GM18505 (cell line): ENCODE results near the gene ACER3.

Experiments used
- ATAC-seq: cut with Tn5 transposase; IDR thresholded peaks from one replicate; pipeline ENCODE4 v1.9.1; 2021; ENCODE audit not compliant: unreplicated experiment
- POLR2A ChIP-seq: IDR thresholded peaks from 4 replicates; pipeline ENCODE4 v1.6.1; 2011; ENCODE audit warnings: borderline replicate concordance; ENCODE audit not compliant: insufficient read depth, insufficient read length; ENCODE audit errors: extremely low read depth

ACER3 gene

DNA sequence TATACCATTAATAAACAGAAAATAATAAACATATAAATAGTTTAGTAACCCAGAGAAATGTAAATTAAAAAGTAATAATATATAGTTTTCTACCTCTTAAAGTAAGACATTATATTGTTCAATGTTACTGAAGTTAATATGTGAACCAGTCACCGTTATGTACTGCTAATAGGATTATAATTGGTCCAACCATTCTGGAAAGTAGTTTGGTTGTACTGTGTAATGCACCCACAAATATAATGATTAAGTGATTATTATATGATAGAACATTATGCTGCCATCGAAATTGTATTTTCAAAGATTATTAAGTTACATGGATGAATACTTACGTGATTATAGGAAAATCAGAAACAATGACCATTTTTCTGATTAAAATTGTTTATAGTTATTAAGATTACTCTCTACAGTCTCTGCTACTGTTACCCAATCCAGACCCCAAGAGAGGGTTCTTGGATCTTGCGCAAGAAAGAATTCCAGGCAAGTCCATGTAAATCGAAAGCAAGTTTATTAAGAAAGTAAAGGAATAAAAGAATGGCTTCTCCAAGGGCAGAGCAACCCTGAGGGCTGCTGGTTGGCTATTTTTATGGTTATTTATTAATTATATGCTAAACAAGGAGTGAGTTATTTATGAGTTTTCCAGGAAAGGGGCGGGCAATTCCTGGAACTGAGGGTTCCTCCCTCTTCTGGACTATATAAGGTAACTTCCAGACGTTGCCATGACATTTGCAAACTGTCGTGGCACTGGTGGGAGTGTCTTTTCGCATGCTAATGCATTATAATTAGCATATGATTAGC lies 50.1 kb downstream of the ACER3 start:
- TF ChIP-seq POLR2A, result no peak
- ATAC-seq, result no peak

DNA sequence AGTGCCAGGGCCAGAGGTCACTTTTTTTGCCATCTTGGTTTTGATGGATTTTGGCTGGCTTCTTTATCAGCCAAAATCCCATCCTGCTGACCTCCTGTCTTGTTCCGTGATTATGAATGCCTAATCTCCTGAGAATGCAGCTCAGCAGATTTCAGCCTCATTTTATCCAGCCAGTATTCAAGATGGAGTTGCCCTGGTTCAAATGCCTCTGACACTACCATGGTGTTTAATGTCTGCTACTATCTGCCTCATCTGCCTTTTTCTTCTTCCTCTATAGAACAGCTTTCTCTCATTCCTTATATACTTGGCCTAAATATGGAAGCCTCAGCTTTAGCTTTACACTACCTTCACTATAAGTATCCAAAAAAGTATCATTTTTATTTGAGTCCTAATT lies 50.7 kb downstream of the ACER3 start:
- ATAC-seq, result no peak
- TF ChIP-seq POLR2A, result no peak

DNA sequence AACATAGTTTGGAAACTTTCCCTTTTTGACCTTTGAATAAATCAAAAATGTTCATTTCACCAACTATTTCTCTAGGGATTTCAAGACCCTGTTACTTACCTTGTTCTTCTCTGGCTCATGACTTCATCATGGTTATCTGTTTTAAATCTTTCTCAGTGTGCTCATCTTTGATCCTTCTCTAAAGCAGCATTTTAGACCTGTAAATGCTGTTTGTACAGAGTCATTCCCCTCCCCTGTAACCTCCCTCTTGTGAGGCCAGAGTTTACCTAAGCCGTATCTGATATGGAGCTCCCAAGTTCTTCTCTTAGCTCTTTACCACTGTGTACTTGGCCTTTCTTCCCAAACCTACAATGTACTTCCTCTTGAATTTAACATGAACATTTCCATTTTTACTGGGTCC lies 56.0 kb downstream of the ACER3 start:
- no peak for TF ChIP-seq POLR2A
- no peak for ATAC-seq

DNA sequence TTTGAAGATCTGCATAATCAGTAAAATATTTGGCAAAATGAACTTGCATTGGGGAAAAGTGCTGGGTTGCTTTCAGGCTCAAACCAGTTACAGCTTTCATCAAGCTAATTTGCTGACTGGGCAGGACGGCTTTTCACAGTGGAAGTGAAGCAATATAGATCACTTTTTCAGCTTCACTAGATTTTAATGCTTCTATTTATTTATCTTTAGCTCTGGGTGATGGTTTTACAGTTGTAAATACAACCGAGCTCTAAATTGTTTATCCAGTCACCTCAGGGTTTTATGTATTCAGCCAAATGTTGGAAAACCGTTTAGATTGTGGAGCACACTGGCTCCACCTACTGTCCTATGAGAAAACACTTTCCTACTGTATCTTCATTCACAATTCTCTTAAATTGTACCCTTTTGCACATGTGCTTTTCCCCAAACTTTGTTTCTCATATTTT lies 58.2 kb downstream of the ACER3 start:
- TF ChIP-seq POLR2A, result no peak
- ATAC-seq, result no peak

DNA sequence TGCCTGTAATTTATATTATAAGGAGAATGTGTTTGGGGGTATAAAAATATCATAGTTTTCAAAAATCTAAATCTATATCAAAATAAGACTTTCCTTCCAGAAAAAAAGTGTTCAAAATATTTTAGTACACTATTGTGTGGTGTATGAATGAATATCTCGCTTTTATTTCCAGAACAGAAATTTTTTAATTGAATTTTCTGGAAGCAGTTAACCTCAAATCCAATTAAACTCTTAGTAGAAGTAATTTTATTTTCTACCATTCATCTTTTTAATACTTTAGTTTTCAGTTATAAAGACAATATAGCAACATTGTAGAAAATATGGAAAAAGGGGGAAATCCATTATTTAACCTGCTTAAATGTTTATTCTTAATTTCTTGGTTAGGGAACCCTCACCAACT lies 58.7 kb downstream of the ACER3 start:
- no peak for TF ChIP-seq POLR2A
- ATAC-seq, result no peak

DNA sequence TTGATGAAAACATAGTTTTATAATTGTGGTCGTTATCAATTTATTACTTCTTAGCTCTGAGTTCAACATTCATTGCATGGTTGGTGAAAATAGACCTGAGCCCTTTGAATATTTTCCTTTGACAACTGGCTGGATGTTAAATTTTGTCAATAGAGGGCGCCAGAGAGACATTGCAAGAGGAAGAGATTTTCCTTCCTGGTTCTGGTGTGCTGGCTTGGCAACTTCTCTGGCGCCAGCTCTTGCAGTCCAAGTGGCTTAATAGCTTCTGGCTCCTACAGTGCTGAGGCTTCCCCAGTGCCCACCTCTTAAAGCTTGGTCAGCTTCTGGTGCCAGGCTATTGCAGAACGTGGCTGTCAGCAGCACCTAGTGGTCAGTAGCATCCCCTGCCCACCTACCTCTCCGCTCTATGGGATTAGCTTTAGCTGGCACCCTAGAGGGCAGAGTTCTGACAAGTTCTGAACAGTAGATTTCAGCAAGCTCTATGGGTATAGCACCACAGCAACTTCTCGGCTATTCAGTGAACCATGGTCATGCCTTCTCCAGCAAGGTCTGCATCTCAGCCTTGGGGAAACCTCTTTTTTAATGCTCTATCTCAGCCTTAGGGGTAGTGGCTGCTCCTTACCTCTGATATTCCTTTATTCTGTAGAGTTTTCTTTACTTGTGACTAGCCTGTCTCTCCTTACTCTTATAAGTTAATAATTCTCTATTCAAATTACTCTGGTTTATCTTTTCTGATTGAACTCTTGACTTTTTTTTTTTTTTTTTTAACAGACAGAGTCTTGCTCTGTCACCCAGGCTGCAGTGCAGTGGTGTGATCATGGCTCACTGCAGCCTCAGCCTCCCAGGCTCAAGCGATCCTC lies 59.4 kb downstream of the ACER3 start:
- ATAC-seq, result peak; percentile 56
- TF ChIP-seq POLR2A, result no peak

DNA sequence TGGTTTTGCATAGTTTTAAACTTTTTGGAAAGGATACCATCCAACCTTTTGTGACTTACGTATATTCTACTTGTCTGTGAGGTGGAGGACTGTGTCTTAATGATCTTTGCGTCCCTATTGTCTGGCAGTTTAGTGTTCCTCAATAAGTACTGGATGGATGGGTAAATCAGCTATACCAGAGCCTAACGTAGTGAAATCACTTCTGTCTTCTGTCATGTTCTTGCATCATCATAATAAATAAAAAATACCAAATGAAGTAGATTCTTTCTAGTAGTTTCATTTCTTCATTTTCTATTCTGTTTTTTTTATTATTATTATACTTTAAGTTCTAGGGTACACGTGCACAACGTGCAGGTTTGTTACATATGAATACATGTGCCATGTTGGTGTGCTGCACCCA lies 66.4 kb downstream of the ACER3 start:
- ATAC-seq, result no peak
- no peak for TF ChIP-seq POLR2A

DNA sequence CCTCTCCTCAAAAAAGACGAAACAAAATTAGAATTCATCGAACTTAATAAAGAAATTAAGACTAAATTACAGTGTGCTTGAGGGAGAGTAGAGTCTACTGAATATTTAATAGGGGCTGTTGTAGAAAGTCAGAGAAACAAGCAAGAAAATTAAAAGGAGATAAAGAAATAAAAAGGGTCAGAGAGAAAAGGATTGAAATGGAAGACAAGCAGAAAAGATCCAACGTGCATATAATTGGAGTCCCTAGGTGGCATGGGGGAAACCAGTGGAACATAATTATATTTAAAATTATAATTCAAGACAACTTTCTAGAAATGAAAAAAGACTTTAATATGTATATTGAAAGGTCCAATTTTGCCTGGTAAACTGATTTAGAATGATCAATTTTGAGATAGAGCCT lies 74.3 kb downstream of the ACER3 start:
- TF ChIP-seq POLR2A, result no peak
- ATAC-seq, result no peak

DNA sequence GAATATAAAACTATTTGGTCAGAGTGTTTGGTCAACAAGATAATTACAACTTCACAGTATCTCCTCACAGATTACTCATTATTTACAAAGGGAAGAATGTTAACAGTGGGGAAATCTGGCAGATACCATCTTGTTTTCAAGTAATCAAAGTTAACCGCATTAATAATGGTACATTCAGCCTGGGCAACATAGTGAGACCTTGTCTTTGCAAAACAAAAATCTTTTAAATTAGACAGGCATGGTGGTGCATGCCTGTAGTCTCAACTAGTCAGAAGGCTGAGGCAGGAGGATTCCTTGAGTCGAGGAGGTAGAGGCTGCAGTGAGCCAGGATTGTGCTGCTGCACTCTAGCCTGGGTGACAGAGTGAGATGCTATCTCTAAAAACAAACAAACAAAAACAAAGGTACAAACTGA lies 78.5 kb downstream of the ACER3 start:
- no peak for TF ChIP-seq POLR2A
- no peak for ATAC-seq

DNA sequence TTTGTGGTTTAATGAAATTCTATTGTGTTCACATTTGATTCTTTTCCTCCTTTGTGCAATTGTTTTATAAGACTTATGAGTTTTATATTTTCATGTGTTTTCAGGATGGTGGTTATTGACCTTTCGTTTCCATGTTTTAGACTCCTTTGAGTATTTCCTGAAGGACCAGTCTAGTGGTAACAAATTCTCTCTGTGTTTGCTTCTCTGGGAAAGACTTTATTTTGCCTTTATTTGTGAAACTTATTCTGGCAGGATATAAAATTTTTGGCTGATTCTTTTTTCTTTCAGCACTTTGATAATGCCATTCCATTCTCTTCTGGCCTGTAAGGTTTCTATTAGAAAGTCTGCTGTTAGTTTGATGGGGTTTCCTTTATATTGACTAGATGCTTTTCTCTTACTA lies 83.5 kb downstream of the ACER3 start:
- no peak for TF ChIP-seq POLR2A
- no peak for ATAC-seq

DNA sequence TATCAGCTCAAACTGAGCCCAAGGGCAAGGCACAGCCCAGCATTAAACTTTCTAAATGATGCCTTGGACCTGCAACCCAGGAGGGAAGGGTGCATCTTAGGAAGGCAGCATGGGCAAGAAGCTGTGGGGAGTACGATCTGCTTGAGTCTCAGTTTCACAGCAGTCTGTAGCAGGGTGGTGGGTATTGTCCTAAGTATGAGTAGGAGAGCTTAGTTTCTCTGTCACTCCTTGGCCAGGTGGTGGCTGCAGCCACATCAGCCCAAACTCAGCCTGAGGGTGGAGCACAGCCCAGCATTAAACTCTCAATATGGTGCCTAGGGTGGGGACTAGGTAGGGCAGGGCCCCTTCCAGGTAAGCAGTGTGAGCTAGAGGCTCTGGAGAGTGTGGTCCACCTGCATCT lies 85.5 kb downstream of the ACER3 start:
- no peak for ATAC-seq
- TF ChIP-seq POLR2A, result no peak

DNA sequence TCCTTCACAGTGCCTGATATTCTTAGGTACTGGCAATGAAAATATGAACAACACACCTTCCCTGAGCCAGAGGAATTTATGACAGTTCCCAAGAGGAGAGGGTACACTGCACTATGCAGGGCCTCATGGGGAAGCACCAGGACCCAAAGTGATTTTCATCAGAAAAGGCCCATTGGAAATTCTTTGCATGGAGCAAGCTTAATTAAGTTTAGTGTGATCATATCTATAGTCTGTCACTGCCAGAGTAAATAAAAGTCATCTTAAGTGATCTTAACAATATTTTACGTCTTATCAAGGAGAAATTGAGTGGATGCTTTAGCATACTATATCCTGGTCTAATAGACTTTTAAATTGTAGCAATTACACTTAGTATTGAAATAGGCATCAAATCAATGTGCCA lies 86.5 kb downstream of the ACER3 start:
- no peak for TF ChIP-seq POLR2A
- ATAC-seq, result no peak

DNA sequence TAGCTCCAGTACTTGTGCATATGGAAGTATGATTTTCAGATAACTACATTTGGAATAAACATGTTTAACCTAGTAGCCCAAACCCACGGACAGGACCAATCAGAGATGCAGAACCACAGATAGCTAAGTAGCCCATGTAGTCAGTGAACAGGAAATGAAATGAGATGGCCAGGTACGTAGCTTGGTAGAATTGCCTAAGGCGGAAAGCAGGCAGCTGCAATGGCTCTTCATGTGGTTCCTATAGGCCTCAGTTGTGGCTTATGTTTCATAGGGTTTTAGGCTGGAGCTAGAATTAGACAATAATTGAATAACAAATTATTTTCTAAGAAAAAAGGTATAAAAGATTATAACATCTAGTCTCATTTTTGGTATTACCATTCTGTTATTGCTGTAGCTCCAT lies 87.1 kb downstream of the ACER3 start:
- TF ChIP-seq POLR2A, result no peak

More for the DNA sequence above, 87.1 kb downstream of the ACER3 start:
- no peak for ATAC-seq
